ENCODE results near the gene DARS1. TPM values are rescaled to one million over a fixed set of nuclear protein-coding genes. Genes with fewer than 3 reads are reported as not detected.

The DARS1 gene
- polyA plus RNA-seq, 1 of the 3 experiments (the other 2 are of a cell fraction), result 52.2 TPM

DNA sequence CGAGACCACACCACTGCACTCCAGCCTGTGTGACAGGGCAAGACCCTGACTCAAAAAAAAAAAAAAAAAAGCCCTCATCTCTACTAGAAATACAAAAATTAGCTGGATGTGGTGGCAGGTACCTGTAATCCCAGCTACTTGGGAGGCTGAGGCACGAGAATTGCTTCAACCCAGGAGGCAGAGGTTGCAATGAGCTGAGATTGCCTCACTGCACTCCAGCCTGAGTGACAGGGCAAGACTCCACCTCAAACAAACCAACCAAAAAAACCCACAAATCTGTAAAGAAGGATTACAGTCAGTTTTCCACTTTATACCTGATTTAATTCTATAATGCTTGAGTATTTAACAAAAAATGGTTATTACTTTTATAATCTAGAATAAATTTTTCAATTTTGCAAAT is 9.7 kb downstream of the DARS1 start:
- ChIA-PET CTCF (interaction anchor here (2.6 kb wide), 1 partner anchor 22 kb away, joined by 8 read pairs; no protein-coding TSS in a partner anchor), POLR2A (interaction anchor here (0.8 kb wide), 1 partner anchor 8 kb away, joined by 3 read pairs; no protein-coding TSS in a partner anchor)
- Histone ChIP-seq H3K4me2 (no peak overlapping the region), H3F3A (replicated peaks; ENCODE audit: insufficient read depth) (peaks cover 2% of the 10 kb centered on the region), H3K9ac (no peak overlapping the region), H3K9me2 (no peaks in the 10 kb centered on the region), H4K20me1 (ENCODE audit: insufficient read depth) (no peaks in the 10 kb centered on the region), H3K4me1 (ENCODE audit: control insufficient read depth in 1 of 2, insufficient read depth in 2 of 2, low read depth in 1 of 2, low read length in 1 of 2) (peaks cover 0 to 2% of the 10 kb centered on the region in 2 experiments; a peak in 1 of 4 replicates), H3K27me3 (ENCODE audit: insufficient read depth) (no peaks in the 10 kb centered on the region), H3K9me3 (no peaks in the 10 kb centered on the region), H3K4me3 (ENCODE audit: low read depth in 2 of 2, low read length in 1 of 2) (no peak overlapping the region), H3K36me3 (replicated peaks in 1 of 2; ENCODE audit: control insufficient read depth in 1 of 2, insufficient read depth in 2 of 2, low read length in 1 of 2) (peaks cover 60 to 64% of the 10 kb centered on the region in 2 experiments), H3K27ac (ENCODE audit: low read depth in 2 of 2, low read length in 1 of 2) (no peak overlapping the region), H3K79me2 (ENCODE audit: insufficient read depth) (peaks cover 59% of the 10 kb centered on the region), H2AFZ (ENCODE audit: low read depth) (no peak overlapping the region)
- 92% methylated on average over 2 of the region's 2 CpGs for WGBS (ENCODE audit: low lambda C conversion rate)
- no peak for DNase-seq
- TF ChIP-seq FOXJ3 (CRISPR knock-in tag; IDR thresholded peaks at IDR 0.05), result no peak
- TF ChIP-seq EZH2phosphoT487 (IDR thresholded peaks at IDR 0.05; ENCODE audit: borderline replicate concordance, low read depth), result no peak
- TF ChIP-seq, protein P1, sequence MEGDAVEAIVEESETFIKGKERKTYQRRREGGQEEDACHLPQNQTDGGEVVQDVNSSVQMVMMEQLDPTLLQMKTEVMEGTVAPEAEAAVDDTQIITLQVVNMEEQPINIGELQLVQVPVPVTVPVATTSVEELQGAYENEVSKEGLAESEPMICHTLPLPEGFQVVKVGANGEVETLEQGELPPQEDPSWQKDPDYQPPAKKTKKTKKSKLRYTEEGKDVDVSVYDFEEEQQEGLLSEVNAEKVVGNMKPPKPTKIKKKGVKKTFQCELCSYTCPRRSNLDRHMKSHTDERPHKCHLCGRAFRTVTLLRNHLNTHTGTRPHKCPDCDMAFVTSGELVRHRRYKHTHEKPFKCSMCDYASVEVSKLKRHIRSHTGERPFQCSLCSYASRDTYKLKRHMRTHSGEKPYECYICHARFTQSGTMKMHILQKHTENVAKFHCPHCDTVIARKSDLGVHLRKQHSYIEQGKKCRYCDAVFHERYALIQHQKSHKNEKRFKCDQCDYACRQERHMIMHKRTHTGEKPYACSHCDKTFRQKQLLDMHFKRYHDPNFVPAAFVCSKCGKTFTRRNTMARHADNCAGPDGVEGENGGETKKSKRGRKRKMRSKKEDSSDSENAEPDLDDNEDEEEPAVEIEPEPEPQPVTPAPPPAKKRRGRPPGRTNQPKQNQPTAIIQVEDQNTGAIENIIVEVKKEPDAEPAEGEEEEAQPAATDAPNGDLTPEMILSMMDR (IDR thresholded peaks at IDR 0.05), result no peak
- TF ChIP-seq TAF1 (IDR thresholded peaks at IDR 0.05; ENCODE audit: borderline replicate concordance, low read depth, low read length), result no peak
- TF ChIP-seq, protein P2, sequence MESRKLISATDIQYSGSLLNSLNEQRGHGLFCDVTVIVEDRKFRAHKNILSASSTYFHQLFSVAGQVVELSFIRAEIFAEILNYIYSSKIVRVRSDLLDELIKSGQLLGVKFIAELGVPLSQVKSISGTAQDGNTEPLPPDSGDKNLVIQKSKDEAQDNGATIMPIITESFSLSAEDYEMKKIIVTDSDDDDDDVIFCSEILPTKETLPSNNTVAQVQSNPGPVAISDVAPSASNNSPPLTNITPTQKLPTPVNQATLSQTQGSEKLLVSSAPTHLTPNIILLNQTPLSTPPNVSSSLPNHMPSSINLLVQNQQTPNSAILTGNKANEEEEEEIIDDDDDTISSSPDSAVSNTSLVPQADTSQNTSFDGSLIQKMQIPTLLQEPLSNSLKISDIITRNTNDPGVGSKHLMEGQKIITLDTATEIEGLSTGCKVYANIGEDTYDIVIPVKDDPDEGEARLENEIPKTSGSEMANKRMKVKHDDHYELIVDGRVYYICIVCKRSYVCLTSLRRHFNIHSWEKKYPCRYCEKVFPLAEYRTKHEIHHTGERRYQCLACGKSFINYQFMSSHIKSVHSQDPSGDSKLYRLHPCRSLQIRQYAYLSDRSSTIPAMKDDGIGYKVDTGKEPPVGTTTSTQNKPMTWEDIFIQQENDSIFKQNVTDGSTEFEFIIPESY (IDR thresholded peaks at IDR 0.05; ENCODE audit: borderline replicate concordance, low read depth), result no peak
- TF ChIP-seq NFIC (IDR thresholded peaks at IDR 0.05; ENCODE audit: borderline replicate concordance), result no peak

DNA sequence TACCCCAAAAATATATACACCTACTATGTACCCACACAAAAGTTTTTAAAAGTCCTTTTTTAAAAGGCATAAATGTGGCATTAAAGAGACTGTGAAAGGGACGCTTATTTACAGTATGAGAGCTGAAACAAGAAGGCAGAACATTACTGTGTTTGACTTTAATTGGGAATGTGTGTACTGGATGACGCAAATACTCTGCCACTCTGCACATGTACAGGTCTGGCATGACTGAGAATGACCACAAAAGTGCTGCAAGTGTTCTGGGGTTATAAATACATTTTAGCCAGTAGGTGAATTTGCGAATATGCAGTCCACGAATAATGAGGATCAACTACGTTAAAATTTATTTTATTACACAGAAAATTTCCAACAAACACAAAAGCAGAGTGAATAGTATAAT is 11.4 kb downstream of the DARS1 start:
- no peak for TF ChIP-seq YY1 (IDR thresholded peaks at IDR 0.05; ENCODE audit: low read depth)
- no peak for TF ChIP-seq RFX5 (IDR thresholded peaks at IDR 0.05; ENCODE audit: low read length)
- no peak for TF ChIP-seq NRF1 (IDR thresholded peaks at IDR 0.05; ENCODE audit: low read depth, low read length)
- TF ChIP-seq EZH2phosphoT487 (IDR thresholded peaks at IDR 0.05; ENCODE audit: borderline replicate concordance, low read depth), result no peak
- no peak for TF ChIP-seq EP300 (IDR thresholded peaks at IDR 0.05; ENCODE audit: borderline replicate concordance in 1 of 2, low read depth in 1 of 2, low read length in 1 of 2)
- TF ChIP-seq GATA2 (CRISPR knock-in tag; IDR thresholded peaks at IDR 0.05), result no peak
- TF ChIP-seq CHD2 (IDR thresholded peaks at IDR 0.05; ENCODE audit: low read length, partially characterized antibody), result no peak
- TF ChIP-seq POLR2AphosphoS5 (IDR thresholded peaks at IDR 0.05; ENCODE audit: low read depth, low read length), result no peak
- TF ChIP-seq MXI1 (IDR thresholded peaks at IDR 0.05; ENCODE audit: low read depth, low read length), result no peak
- TF ChIP-seq, protein P2 (IDR thresholded peaks at IDR 0.05; ENCODE audit: borderline replicate concordance, low read depth), result no peak
- no peak for TF ChIP-seq RXRA (IDR thresholded peaks at IDR 0.05; ENCODE audit: borderline replicate concordance, low read depth)
- no peak for TF ChIP-seq MEF2A (IDR thresholded peaks at IDR 0.05; ENCODE audit: borderline replicate concordance, low read depth)
- TF ChIP-seq ELF1 (IDR thresholded peaks at IDR 0.05), result no peak
- TF ChIP-seq TCF12 (IDR thresholded peaks at IDR 0.05), result no peak
- TF ChIP-seq RAD21 (IDR thresholded peaks at IDR 0.05; ENCODE audit: low read length), result no peak
- TF ChIP-seq JUND (IDR thresholded peaks at IDR 0.05), result no peak
- Histone ChIP-seq H3K27me3 (ENCODE audit: insufficient read depth) (no peaks in the 10 kb centered on the region), H3K9me2 (no peaks in the 10 kb centered on the region), H3K4me2 (no peak overlapping the region), H4K20me1 (ENCODE audit: insufficient read depth) (no peaks in the 10 kb centered on the region), H3K4me1 (ENCODE audit: control insufficient read depth in 1 of 2, insufficient read depth in 2 of 2, low read depth in 1 of 2, low read length in 1 of 2) (no peaks in the 10 kb centered on the region), H3K79me2 (ENCODE audit: insufficient read depth) (peaks cover 59% of the 10 kb centered on the region), H3K4me3 (ENCODE audit: low read depth in 2 of 2, low read length in 1 of 2) (no peak overlapping the region), H3F3A (replicated peaks; ENCODE audit: insufficient read depth) (peaks cover 4% of the 10 kb centered on the region), H3K9ac (no peak overlapping the region), H2AFZ (ENCODE audit: low read depth) (no peak overlapping the region), H3K36me3 (replicated peaks in 1 of 2; ENCODE audit: control insufficient read depth in 1 of 2, insufficient read depth in 2 of 2, low read length in 1 of 2) (peaks cover 48 to 62% of the 10 kb centered on the region in 2 experiments), H3K9me3 (no peaks in the 10 kb centered on the region), H3K27ac (ENCODE audit: low read depth in 2 of 2, low read length in 1 of 2) (no peak overlapping the region)
- no peak for DNase-seq
- ChIA-PET CTCF (no interaction called here), POLR2A (no interaction called here)
- WGBS (ENCODE audit: low lambda C conversion rate), result 95% methylated on average over 5 of the region's 5 CpGs

Measured in SK-N-SH (cell line).